Measurements from ENCODE around the gene ADAM23.

The ADAM23 gene

GRCh38 chr2:206647985-206648384 is 204.7 kb downstream of the ADAM23 start:
- DNase-seq (ENCODE audit: low read depth), result no peak

GRCh38 chr2:206657087-206657486 is 213.8 kb downstream of the ADAM23 start:
- DNase-seq (ENCODE audit: low read depth), result no peak

GRCh38 chr2:206665251-206665650 is 221.9 kb downstream of the ADAM23 start:
- DNase-seq (ENCODE audit: low read depth), result no peak

Data from stimulated activated CD8-positive, alpha-beta memory T cell treated with anti-CD3 and anti-CD28 coated beads, Interleukin-15, amount 100 ng/mL, for 1 hour (primary cell).